GM12878 (cell line): Measurements from ENCODE around the gene ESPNL.

Experiments used
- CHD4 ChIP-seq: fragments of 200-600 bp; sonication (generic); IDR thresholded peaks from 2 replicates; pipeline ENCODE4 v1.6.1; 2016; ENCODE audit warnings: mild to moderate bottlenecking
- DPF2 ChIP-seq: fragments of 450-650 bp; IDR thresholded peaks from 2 replicates; pipeline ENCODE4 v1.6.1; 2017; ENCODE audit warnings: mild to moderate bottlenecking
- POLR2AphosphoS2 ChIP-seq: IDR thresholded peaks from 2 replicates; pipeline ENCODE4 v1.6.1; 2011; ENCODE audit warnings: low read depth, mild to moderate bottlenecking, low read length, improper control_type of control experiment, moderate library complexity
- RB1 ChIP-seq: fragments of 450-650 bp; formaldehyde crosslinking; IDR thresholded peaks from 2 replicates; pipeline ENCODE4 v1.6.1; 2017; ENCODE audit warnings: mild to moderate bottlenecking, borderline replicate concordance
- SREBF2 ChIP-seq: IDR thresholded peaks from 2 replicates; pipeline ENCODE4 v1.6.1; 2012; ENCODE audit warnings: mild to moderate bottlenecking, low read length
- TAF1 ChIP-seq: IDR thresholded peaks from 2 replicates; pipeline ENCODE4 v1.6.1; 2011; ENCODE audit warnings: mild to moderate bottlenecking, low read depth, low read length, borderline replicate concordance
- ZBED1 ChIP-seq: IDR thresholded peaks from 2 replicates; pipeline ENCODE4 v1.6.1; 2016; ENCODE audit warnings: borderline replicate concordance
- ZNF592 ChIP-seq: fragments of 450-650 bp; IDR thresholded peaks from 2 replicates; pipeline ENCODE4 v1.6.1; 2017; ENCODE audit warnings: mild to moderate bottlenecking, moderate library complexity
- TF ChIP-seq, protein P1 (sequence below), 3 experiments: IDR thresholded peaks in 2 of 3; conservative IDR thresholded peaks in 1 of 3; 2 replicates each; pipeline ENCODE4 v1.5.1; 2011; ENCODE audit warnings: low read depth in 3 of 3, low read length in 3 of 3, mild to moderate bottlenecking in 3 of 3, control low read depth in 2 of 3, moderate library complexity in 2 of 3, inconsistent platforms in 1 of 3, mixed read lengths in 1 of 3; ENCODE audit not compliant: control insufficient read depth in 2 of 3, insufficient read depth in 1 of 3; ENCODE audit errors: extremely low read depth in 1 of 3
- TF ChIP-seq, protein P2 (sequence below): IDR thresholded peaks from 2 replicates; pipeline ENCODE4 v1.6.1; 2011; ENCODE audit warnings: low read depth, mild to moderate bottlenecking, low read length, moderate library complexity, borderline replicate concordance; ENCODE audit errors: extremely low read depth

- TF ChIP-seq, protein P1, sequence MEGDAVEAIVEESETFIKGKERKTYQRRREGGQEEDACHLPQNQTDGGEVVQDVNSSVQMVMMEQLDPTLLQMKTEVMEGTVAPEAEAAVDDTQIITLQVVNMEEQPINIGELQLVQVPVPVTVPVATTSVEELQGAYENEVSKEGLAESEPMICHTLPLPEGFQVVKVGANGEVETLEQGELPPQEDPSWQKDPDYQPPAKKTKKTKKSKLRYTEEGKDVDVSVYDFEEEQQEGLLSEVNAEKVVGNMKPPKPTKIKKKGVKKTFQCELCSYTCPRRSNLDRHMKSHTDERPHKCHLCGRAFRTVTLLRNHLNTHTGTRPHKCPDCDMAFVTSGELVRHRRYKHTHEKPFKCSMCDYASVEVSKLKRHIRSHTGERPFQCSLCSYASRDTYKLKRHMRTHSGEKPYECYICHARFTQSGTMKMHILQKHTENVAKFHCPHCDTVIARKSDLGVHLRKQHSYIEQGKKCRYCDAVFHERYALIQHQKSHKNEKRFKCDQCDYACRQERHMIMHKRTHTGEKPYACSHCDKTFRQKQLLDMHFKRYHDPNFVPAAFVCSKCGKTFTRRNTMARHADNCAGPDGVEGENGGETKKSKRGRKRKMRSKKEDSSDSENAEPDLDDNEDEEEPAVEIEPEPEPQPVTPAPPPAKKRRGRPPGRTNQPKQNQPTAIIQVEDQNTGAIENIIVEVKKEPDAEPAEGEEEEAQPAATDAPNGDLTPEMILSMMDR (IDR thresholded peaks at IDR 0.05 in 2 of 3, conservative IDR thresholded peaks at IDR 0.05 in 1 of 3; ENCODE audit: control insufficient read depth in 2 of 3, extremely low read depth in 1 of 3, insufficient read depth in 1 of 3, low read depth in 3 of 3, low read length in 3 of 3): no peak
- TF ChIP-seq TAF1 (no peak), POLR2AphosphoS2 (no peak), CHD4 (no peak), ZBED1 (no peak), SREBF2 (no peak), ZNF592 (no peak), RB1 (no peak), DPF2 (no peak)
- TF ChIP-seq, protein P2, sequence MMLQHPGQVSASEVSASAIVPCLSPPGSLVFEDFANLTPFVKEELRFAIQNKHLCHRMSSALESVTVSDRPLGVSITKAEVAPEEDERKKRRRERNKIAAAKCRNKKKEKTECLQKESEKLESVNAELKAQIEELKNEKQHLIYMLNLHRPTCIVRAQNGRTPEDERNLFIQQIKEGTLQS: no peak
These were observed 69.6 kb downstream of the ESPNL start for GRCh38 chr2:238169708-238170251.
